H1 (cell line): ENCODE results near the gene ZNF154. TPM values are rescaled to one million over a fixed set of nuclear protein-coding genes. Genes with fewer than 3 reads are reported as not detected.

Experiments
- CTCF ChIA-PET: fragments of 300-600 bp; sonication (Branson Sonifier 250); formaldehyde crosslinking; loops from one replicate; lab custom pipeline; 2021; ENCODE audit not compliant: partially characterized antibody; lab: Charles Lee
- POLR2A ChIA-PET: fragments of 300-600 bp; sonication (Branson Sonifier 250); formaldehyde crosslinking; loops from one replicate; lab custom pipeline; 2021; ENCODE audit warnings: inconsistent platforms; ENCODE audit not compliant: partially characterized antibody; lab: Charles Lee
- DNase-seq, 2 experiments: peaks; one replicate each; pipeline versions ENCODE4 v3.0.0 to v3.0.0-alpha.2; 2010 to 2022; ENCODE audit warnings: low spot score in 2 of 2, low read depth in 1 of 2, mixed read lengths in 1 of 2
- FAIRE-seq: peaks from 2 replicates; lab custom pipeline; 2011; peaks lifted over from hg19 to GRCh38; lab: Jason Lieb, UNC
- H2AFZ ChIP-seq: 2 replicates; pipeline ENCODE4 v1.8.1; 2012; ENCODE audit warnings: low read length, inconsistent platforms
- H2AK5ac ChIP-seq: 2 replicates; pipeline ENCODE4 v1.6.1; 2013; ENCODE audit warnings: low read depth, low read length
- H2BK120ac ChIP-seq: replicated peaks from 2 replicates; pipeline ENCODE3; 2013; ENCODE audit warnings: low read depth, low read length, inconsistent platforms
- H2BK12ac ChIP-seq: 2 replicates; pipeline ENCODE4 v1.6.1; 2013; ENCODE audit warnings: low read depth, low read length
- H2BK15ac ChIP-seq: 2 replicates; pipeline ENCODE4 v1.6.1; 2013; ENCODE audit warnings: low read length
- H2BK20ac ChIP-seq: 2 replicates; pipeline ENCODE4 v1.6.1; 2013; ENCODE audit warnings: low read length
- H2BK5ac ChIP-seq: 2 replicates; pipeline ENCODE4 v1.6.1; 2013; ENCODE audit warnings: low read depth, low read length
- H3K14ac ChIP-seq: 2 replicates; pipeline ENCODE4 v1.6.1; 2013; ENCODE audit warnings: inconsistent platforms; ENCODE audit not compliant: insufficient read length
- H3K18ac ChIP-seq: 2 replicates; pipeline ENCODE4 v1.6.1; 2013; ENCODE audit warnings: low read length; ENCODE audit errors: extremely low read depth
- H3K23ac ChIP-seq: 2 replicates; pipeline ENCODE4 v1.6.1; 2013; ENCODE audit warnings: inconsistent platforms; ENCODE audit not compliant: insufficient read length
- H3K23me2 ChIP-seq: 2 replicates; pipeline ENCODE4 v1.6.1; 2013; ENCODE audit warnings: low read depth, low read length
- H3K27ac ChIP-seq: 2 replicates; pipeline ENCODE4 v1.6.1; 2011; ENCODE audit warnings: low read depth, low read length, inconsistent platforms
- H3K27me3 ChIP-seq, 4 experiments: replicated peaks in 1 of 4; 1 replicate in 1 of 4; 2 replicates in 3 of 4; pipeline versions ENCODE4 v1.6.1 to v1.8.1; 2011 to 2013; ENCODE audit warnings: low read length in 3 of 4, mild to moderate bottlenecking in 3 of 4, inconsistent platforms in 2 of 4, mixed read lengths in 2 of 4, moderate library complexity in 1 of 4; ENCODE audit not compliant: control insufficient read depth in 3 of 4, insufficient read depth in 3 of 4; ENCODE audit errors: extremely low read depth in 1 of 4
- H3K36me3 ChIP-seq, 4 experiments: 2 replicates each; pipeline versions ENCODE4 v1.6.1 to v1.8.1; 2011 to 2013; ENCODE audit warnings: mild to moderate bottlenecking in 4 of 4, low read length in 3 of 4, moderate library complexity in 2 of 4, control low read depth in 1 of 4, inconsistent platforms in 1 of 4; ENCODE audit not compliant: insufficient read depth in 4 of 4, control insufficient read depth in 2 of 4
- H3K4ac ChIP-seq: replicated peaks from 2 replicates; pipeline ENCODE3; 2013; ENCODE audit warnings: low read length, low read depth, mixed read lengths, inconsistent platforms; ENCODE audit not compliant: insufficient read length
- H3K4me1 ChIP-seq, 4 experiments: replicated peaks in 1 of 4; 1 replicate in 1 of 4; 2 replicates in 3 of 4; pipeline versions ENCODE4 v1.6.1 to v1.8.1; 2011 to 2013; ENCODE audit warnings: low read length in 3 of 4, inconsistent platforms in 2 of 4, mixed read lengths in 1 of 4; ENCODE audit not compliant: insufficient read depth in 4 of 4, control insufficient read depth in 3 of 4
- H3K4me2 ChIP-seq, 2 experiments: 2 replicates each; pipeline versions ENCODE4 v1.6.1 to v1.8.1; 2011 to 2013; ENCODE audit warnings: low read depth in 2 of 2, low read length in 2 of 2, control low read depth in 1 of 2, inconsistent platforms in 1 of 2, mild to moderate bottlenecking in 1 of 2; ENCODE audit not compliant: insufficient read depth in 1 of 2
- H3K4me3 ChIP-seq, 4 experiments: fragments of 200-600, 300-600 bp in 1 of 4; sonication (generic), shearing (Covaris generic), sonication (Bioruptor Twin) in 1 of 4; 2 replicates each; pipeline versions ENCODE4 v1.5.1 to v1.8.1; 2011 to 2016; ENCODE audit warnings: low read length in 4 of 4, low read depth in 3 of 4, control low read depth in 2 of 4, inconsistent platforms in 2 of 4, mild to moderate bottlenecking in 2 of 4, mixed read lengths in 1 of 4, moderate library complexity in 1 of 4; ENCODE audit not compliant: insufficient read depth in 2 of 4; ENCODE audit errors: extremely low read depth in 1 of 4
- H3K56ac ChIP-seq: replicated peaks from 2 replicates; pipeline ENCODE3; 2013; ENCODE audit warnings: low read depth, mild to moderate bottlenecking, mixed read lengths, low read length, inconsistent platforms; ENCODE audit not compliant: insufficient read length
- H3K79me1 ChIP-seq: 2 replicates; pipeline ENCODE4 v1.6.1; 2013; ENCODE audit warnings: low read depth, low read length, control low read depth
- H3K79me2 ChIP-seq, 2 experiments: 2 replicates each; pipeline versions ENCODE4 v1.6.1 to v1.8.1; 2012 to 2013; ENCODE audit warnings: low read length in 2 of 2, mild to moderate bottlenecking in 2 of 2, inconsistent platforms in 1 of 2; ENCODE audit not compliant: insufficient read depth in 2 of 2, control insufficient read depth in 1 of 2
- H3K9ac ChIP-seq, 4 experiments: replicated peaks in 1 of 4; 1 replicate in 1 of 4; 2 replicates in 3 of 4; pipeline versions ENCODE4 v1.6.1 to v1.8.1; 2011 to 2013; ENCODE audit warnings: low read depth in 3 of 4, low read length in 3 of 4, control low read depth in 2 of 4, mild to moderate bottlenecking in 2 of 4, moderate library complexity in 2 of 4, inconsistent platforms in 1 of 4; ENCODE audit errors: extremely low read depth in 1 of 4
- H3K9me3 ChIP-seq, 2 experiments: 2 replicates each; pipeline versions ENCODE4 v1.6.1 to v1.8.1; 2012 to 2013; ENCODE audit warnings: mild to moderate bottlenecking in 2 of 2, moderate library complexity in 2 of 2, control low read depth in 1 of 2, inconsistent platforms in 1 of 2, low read depth in 1 of 2, low read length in 1 of 2, mixed read lengths in 1 of 2; ENCODE audit not compliant: insufficient read depth in 2 of 2
- H4K20me1 ChIP-seq, 2 experiments: replicated peaks in 1 of 2; 2 replicates each; pipeline versions ENCODE3 to v1.8.1; 2011 to 2013; ENCODE audit warnings: inconsistent platforms in 2 of 2, low read length in 2 of 2, mild to moderate bottlenecking in 1 of 2; ENCODE audit not compliant: insufficient read depth in 2 of 2, control insufficient read depth in 1 of 2
- H4K5ac ChIP-seq: 2 replicates; pipeline ENCODE4 v1.6.1; 2013; ENCODE audit warnings: low read length, low read depth, mixed read lengths, inconsistent platforms; ENCODE audit not compliant: insufficient read length
- H4K8ac ChIP-seq: 2 replicates; pipeline ENCODE4 v1.8.0; 2013; ENCODE audit warnings: mild to moderate bottlenecking, moderate library complexity, low read length, inconsistent platforms; ENCODE audit not compliant: insufficient read depth; ENCODE audit errors: extremely low read depth
- H4K91ac ChIP-seq: replicated peaks from 2 replicates; pipeline ENCODE3; 2013; ENCODE audit warnings: low read length, mixed read lengths, inconsistent platforms; ENCODE audit not compliant: insufficient read length
- ATF2 ChIP-seq: IDR thresholded peaks from 2 replicates; pipeline ENCODE4 v1.6.1; 2012; ENCODE audit warnings: low read length, inconsistent platforms
- CBX8 ChIP-seq: fragments of 300-800, 300-1000 bp; sonication (generic); IDR thresholded peaks from 2 replicates; pipeline ENCODE4 v1.7.1; 2016; ENCODE audit warnings: low read depth, low read length, borderline replicate concordance
- FOSL1 ChIP-seq: IDR thresholded peaks from 2 replicates; pipeline ENCODE4 v1.6.1; 2011; ENCODE audit warnings: mild to moderate bottlenecking, low read depth, low read length, moderate library complexity; ENCODE audit not compliant: insufficient read depth
- JUND ChIP-seq: IDR thresholded peaks from 2 replicates; pipeline ENCODE4 v1.6.1; 2011; ENCODE audit warnings: mild to moderate bottlenecking, improper control_type of control experiment, low read length
- RAD21 ChIP-seq, 2 experiments: IDR thresholded peaks in 1 of 2; conservative IDR thresholded peaks in 1 of 2; 2 replicates each; pipeline ENCODE4 v1.6.1; 2011; ENCODE audit warnings: low read depth in 2 of 2, low read length in 2 of 2, improper control_type of control experiment in 1 of 2, inconsistent platforms in 1 of 2, mild to moderate bottlenecking in 1 of 2, moderate library complexity in 1 of 2
- TAF7 ChIP-seq: optimal IDR thresholded peaks from 2 replicates; pipeline ENCODE3; 2011; ENCODE audit warnings: low read depth, mild to moderate bottlenecking, inconsistent platforms, low read length, moderate library complexity, borderline replicate concordance
- WGBS, 2 experiments: shearing (Covaris generic) in 1 of 2; methylation state at CpG; one replicate each; pipeline versions ENCODE4 v1.1.6 to v1.1.7; 2013 to 2015; ENCODE audit warnings: low lambda C conversion rate in 2 of 2, mixed read lengths in 2 of 2, inconsistent platforms in 1 of 2, low coverage in 1 of 2, missing lambda C conversion rate in 1 of 2; ENCODE audit not compliant: insufficient replicate concordance in 2 of 2, insufficient coverage in 1 of 2, insufficient read length in 1 of 2; ENCODE audit errors: extremely low coverage in 1 of 2, missing lambda C conversion rate in 1 of 2; 5-methylcytosine and 5-hydroxymethylcytosine counted together
- polyA plus RNA-seq, 7 experiments: library from polyadenylated mRNA; depleted of rRNA in 3 of 7; stranded (reverse) in 5 of 7; unstranded in 2 of 7; fragments of >200 nt in 5 of 7; fragments of 200-250 nt in 2 of 7; gene quantifications; 1 replicate in 5 of 7; 2 replicates in 1 of 7; 4 replicates in 1 of 7; pipeline versions ENCODE4 v1.2.1 to v1.2.3, GENCODE V29; 2011 to 2013; ENCODE audit warnings: missing spikeins in 2 of 7, mixed read lengths in 2 of 7
- total RNA-seq: library from RNA; stranded (reverse); fragmentation: NEBNext Ultra II Directional; extraction: Animal tissue kit (Norgen Biotek cat#: 25700); gene quantifications from 2 replicates; pipeline ENCODE4 v1.2.1, GENCODE V29; 2021

The ZNF154 gene
- total and polyA plus RNA-seq, 2 of the 8 experiments (the other 6 are each of a cell fraction or from before 2014, with no cell fraction given), result 5.3 to 11.6 TPM

- Histone ChIP-seq H3K9me3 (no peaks in the 10 kb centered on the region), H2BK20ac (no peak overlapping the region), H3K23ac (no peak overlapping the region), H2BK12ac (no peak overlapping the region), H4K91ac (no peak overlapping the region), H2BK5ac (no peak overlapping the region), H3K18ac (no peak overlapping the region), H3K4ac (no peak overlapping the region), H3K9ac (no peak overlapping the region), H2AFZ (no peak overlapping the region), H4K5ac (no peak overlapping the region), H2AK5ac (no peak overlapping the region), H2BK15ac (no peak overlapping the region), H3K4me3 (no peak overlapping the region), H3K27me3 (no peaks in the 10 kb centered on the region), H3K23me2 (no peaks in the 10 kb centered on the region), H3K79me2 (peaks cover 0 to 6% of the 10 kb centered on the region in 2 experiments; a peak in 2 of 4 replicates), H3K14ac (no peak overlapping the region), H3K36me3 (peaks cover 45 to 90% (median 66%) of the 10 kb centered on the region in 4 experiments), H3K4me1 (no peaks in the 10 kb centered on the region), H4K8ac (no peak overlapping the region), H3K4me2 (no peak overlapping the region), H2BK120ac (no peak overlapping the region), H3K79me1 (peaks cover 3% of the 10 kb centered on the region), H3K27ac (no peak overlapping the region), H3K56ac (no peak overlapping the region), H4K20me1 (peaks cover 0 to 14% of the 10 kb centered on the region in 2 experiments)
- DNase-seq (no peak), FAIRE-seq (no peak)
- POLR2A ChIA-PET, result interaction anchor here (0.9 to 1.3 kb wide), 2 partner anchors 10 to 137 kb away, joined by 3 to 4 read pairs; no protein-coding TSS in a partner anchor
- CTCF ChIA-PET, result no interaction called here
- WGBS, 2 experiments, result 84% methylated on average over 4 of the region's 4 CpGs; no CpG with 5 or more reads in 1 of the 2 experiments
- no peak for TF ChIP-seq RAD21 (IDR thresholded peaks at IDR 0.05 in 1 of 2, conservative IDR thresholded peaks at IDR 0.05 in 1 of 2; ENCODE audit: low read depth in 2 of 2, low read length in 2 of 2)
- no peak for TF ChIP-seq TAF7
- no peak for TF ChIP-seq FOSL1
- no peak for TF ChIP-seq ATF2
- TF ChIP-seq CBX8, result no peak
- no peak for TF ChIP-seq JUND
Measured at GRCh38 chr19:57755031-57755430, 46.0 kb upstream of the ZNF154 start.
